HepG2 (cell line): ENCODE measurements around the gene TAS1R1. TPM values are rescaled to one million over a fixed set of nuclear protein-coding genes. Genes with fewer than 3 reads are reported as not detected.

Source experiments
- BCL6 ChIP-seq: IDR thresholded peaks from 2 replicates; pipeline ENCODE4 v1.6.1; 2016; ENCODE audit warnings: missing genetic modification reagents, missing compliant biosample characterization
- CBX5 ChIP-seq: sonication (generic); formaldehyde crosslinking; IDR thresholded peaks from 2 replicates; pipeline ENCODE4 v1.4.0; 2020; ENCODE audit warnings: missing genetic modification reagents, borderline replicate concordance
- CC2D1A ChIP-seq: sonication (generic); formaldehyde crosslinking; IDR thresholded peaks from 2 replicates; pipeline ENCODE4 v1.8.1; 2023; ENCODE audit warnings: mild to moderate bottlenecking, missing genetic modification reagents
- CCAR2 ChIP-seq: fragments of 200-400 bp; formaldehyde crosslinking; optimal IDR thresholded peaks from 2 replicates; pipeline ENCODE3; 2018; ENCODE audit warnings: low read depth, mild to moderate bottlenecking, low read length, moderate library complexity
- FOXC1 ChIP-seq: sonication (generic); formaldehyde crosslinking; IDR thresholded peaks from 2 replicates; pipeline ENCODE4 v1.8.0; 2022; ENCODE audit warnings: mild to moderate bottlenecking, missing genetic modification reagents, borderline replicate concordance
- FOXM1 ChIP-seq: sonication (generic); formaldehyde crosslinking; IDR thresholded peaks from 2 replicates; pipeline ENCODE4 v1.5.0; 2020; ENCODE audit warnings: missing genetic modification reagents
- NONO ChIP-seq, 2 experiments: fragments of 450-650 bp in 1 of 2; sonication (generic) in 1 of 2; formaldehyde crosslinking in 1 of 2; IDR thresholded peaks in 1 of 2; conservative IDR thresholded peaks in 1 of 2; 2 replicates each; pipeline versions ENCODE4 v1.6.1 to v1.8.0; 2017 to 2022; ENCODE audit warnings: mild to moderate bottlenecking in 1 of 2, missing genetic modification reagents in 1 of 2, moderate library complexity in 1 of 2
- PRDM10 ChIP-seq: sonication (generic); formaldehyde crosslinking; IDR thresholded peaks from 2 replicates; pipeline ENCODE4 v1.4.0; 2020; ENCODE audit warnings: low read depth, missing genetic modification reagents
- TOPORS ChIP-seq: sonication (generic); formaldehyde crosslinking; IDR thresholded peaks from 2 replicates; pipeline ENCODE4 v1.8.0; 2023; ENCODE audit warnings: mild to moderate bottlenecking, missing genetic modification reagents
- ZNF121 ChIP-seq: sonication (generic); formaldehyde crosslinking; IDR thresholded peaks from 2 replicates; pipeline ENCODE4 v1.5.0; 2020; ENCODE audit warnings: mild to moderate bottlenecking, missing genetic modification reagents
- ZNF33B ChIP-seq: sonication (generic); formaldehyde crosslinking; IDR thresholded peaks from 2 replicates; pipeline ENCODE4 v1.5.1; 2020; ENCODE audit warnings: mild to moderate bottlenecking, missing genetic modification reagents
- ZNF484 ChIP-seq: sonication (generic); formaldehyde crosslinking; IDR thresholded peaks from 2 replicates; pipeline ENCODE4 v1.5.1; 2020; ENCODE audit warnings: mild to moderate bottlenecking, low read depth, missing genetic modification reagents, borderline replicate concordance
- ZNF552 ChIP-seq: sonication (generic); formaldehyde crosslinking; IDR thresholded peaks from 2 replicates; pipeline ENCODE4 v1.9.0; 2022; ENCODE audit warnings: missing genetic modification reagents, mild to moderate bottlenecking, borderline replicate concordance
- ZNF674 ChIP-seq: sonication (generic); formaldehyde crosslinking; IDR thresholded peaks from 2 replicates; pipeline ENCODE4 v1.5.0; 2020; ENCODE audit warnings: low read depth, mild to moderate bottlenecking, missing genetic modification reagents
- ZNF678 ChIP-seq: sonication (generic); formaldehyde crosslinking; IDR thresholded peaks from 2 replicates; pipeline ENCODE4 v1.4.0; 2020; ENCODE audit warnings: mild to moderate bottlenecking, missing genetic modification reagents
- polyA plus RNA-seq, 8 experiments: library from polyadenylated mRNA; depleted of rRNA in 3 of 8; stranded (reverse) in 7 of 8; unstranded in 1 of 8; fragments of >200 nt; fragmentation: Illumina TruSeq in 4 of 8; extraction: Trizol in 4 of 8; gene quantifications; 2 replicates each; pipeline versions ENCODE4 v1.2.1 to v1.2.3, GENCODE V29; 2011 to 2016; ENCODE audit warnings: low read depth in 4 of 8, missing spikeins in 1 of 8, mixed read lengths in 1 of 8; ENCODE audit not compliant: insufficient read depth in 1 of 8
- total RNA-seq, 5 experiments: library from RNA; depleted of rRNA; stranded (reverse); fragments of >200 nt; fragmentation: Illumina TruSeq; extraction: Trizol; gene quantifications; 2 replicates each; pipeline ENCODE4 v1.2.3, GENCODE V29; 2016; ENCODE audit warnings: low read depth in 1 of 5
- TF ChIP-seq, protein P1 (sequence below): fragments of 450-650 bp; IDR thresholded peaks from 2 replicates; pipeline ENCODE4 v1.6.1; 2016
- TF ChIP-seq, protein P2 (sequence below): sonication (generic); formaldehyde crosslinking; IDR thresholded peaks from 2 replicates; pipeline ENCODE4 v1.8.0; 2022; ENCODE audit warnings: missing genetic modification reagents, mild to moderate bottlenecking, moderate library complexity, borderline replicate concordance
- TF ChIP-seq, protein P3 (sequence below): sonication (generic); formaldehyde crosslinking; IDR thresholded peaks from 2 replicates; pipeline ENCODE4 v1.5.0; 2020; ENCODE audit warnings: missing genetic modification reagents, mild to moderate bottlenecking, borderline replicate concordance
- TF ChIP-seq, protein P4 (sequence below): sonication (generic); formaldehyde crosslinking; IDR thresholded peaks from 2 replicates; pipeline ENCODE4 v1.5.1; 2020; ENCODE audit warnings: mild to moderate bottlenecking, missing genetic modification reagents, moderate library complexity

The TAS1R1 gene
- total and polyA plus RNA-seq, 2 of the 13 experiments (the other 11 are each of a cell fraction or from before 2014, with no cell fraction given) = 1.4 to 1.6 TPM

- TF ChIP-seq ZNF678 (CRISPR knock-in tag) (no peak), FOXC1 (CRISPR knock-in tag) (no peak), ZNF33B (CRISPR knock-in tag) (no peak), CC2D1A (CRISPR knock-in tag) (no peak), CCAR2 (no peak), ZNF121 (CRISPR knock-in tag) (no peak), CBX5 (CRISPR knock-in tag) (no peak), PRDM10 (CRISPR knock-in tag) (no peak), TOPORS (CRISPR knock-in tag) (no peak), BCL6 (peak; percentile 19; the same call in 1 of the 2 replicates), ZNF674 (CRISPR knock-in tag) (no peak), ZNF484 (CRISPR knock-in tag) (no peak), NONO (IDR thresholded peaks at IDR 0.05) (no peak), NONO (CRISPR knock-in tag; conservative IDR thresholded peaks at IDR 0.05) (peak; percentile 86), ZNF552 (no peak; the same call in 1 of the 2 replicates), FOXM1 (CRISPR knock-in tag) (no peak)
- TF ChIP-seq, protein P1, sequence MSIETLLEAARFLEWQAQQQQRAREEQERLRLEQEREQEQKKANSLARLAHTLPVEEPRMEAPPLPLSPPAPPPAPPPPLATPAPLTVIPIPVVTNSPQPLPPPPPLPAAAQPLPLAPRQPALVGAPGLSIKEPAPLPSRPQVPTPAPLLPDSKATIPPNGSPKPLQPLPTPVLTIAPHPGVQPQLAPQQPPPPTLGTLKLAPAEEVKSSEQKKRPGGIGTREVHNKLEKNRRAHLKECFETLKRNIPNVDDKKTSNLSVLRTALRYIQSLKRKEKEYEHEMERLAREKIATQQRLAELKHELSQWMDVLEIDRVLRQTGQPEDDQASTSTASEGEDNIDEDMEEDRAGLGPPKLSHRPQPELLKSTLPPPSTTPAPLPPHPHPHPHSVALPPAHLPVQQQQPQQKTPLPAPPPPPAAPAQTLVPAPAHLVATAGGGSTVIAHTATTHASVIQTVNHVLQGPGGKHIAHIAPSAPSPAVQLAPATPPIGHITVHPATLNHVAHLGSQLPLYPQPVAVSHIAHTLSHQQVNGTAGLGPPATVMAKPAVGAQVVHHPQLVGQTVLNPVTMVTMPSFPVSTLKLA = no peak
- TF ChIP-seq, protein P2, sequence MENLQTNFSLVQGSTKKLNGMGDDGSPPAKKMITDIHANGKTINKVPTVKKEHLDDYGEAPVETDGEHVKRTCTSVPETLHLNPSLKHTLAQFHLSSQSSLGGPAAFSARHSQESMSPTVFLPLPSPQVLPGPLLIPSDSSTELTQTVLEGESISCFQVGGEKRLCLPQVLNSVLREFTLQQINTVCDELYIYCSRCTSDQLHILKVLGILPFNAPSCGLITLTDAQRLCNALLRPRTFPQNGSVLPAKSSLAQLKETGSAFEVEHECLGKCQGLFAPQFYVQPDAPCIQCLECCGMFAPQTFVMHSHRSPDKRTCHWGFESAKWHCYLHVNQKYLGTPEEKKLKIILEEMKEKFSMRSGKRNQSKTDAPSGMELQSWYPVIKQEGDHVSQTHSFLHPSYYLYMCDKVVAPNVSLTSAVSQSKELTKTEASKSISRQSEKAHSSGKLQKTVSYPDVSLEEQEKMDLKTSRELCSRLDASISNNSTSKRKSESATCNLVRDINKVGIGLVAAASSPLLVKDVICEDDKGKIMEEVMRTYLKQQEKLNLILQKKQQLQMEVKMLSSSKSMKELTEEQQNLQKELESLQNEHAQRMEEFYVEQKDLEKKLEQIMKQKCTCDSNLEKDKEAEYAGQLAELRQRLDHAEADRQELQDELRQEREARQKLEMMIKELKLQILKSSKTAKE = no peak
- TF ChIP-seq, protein P3, sequence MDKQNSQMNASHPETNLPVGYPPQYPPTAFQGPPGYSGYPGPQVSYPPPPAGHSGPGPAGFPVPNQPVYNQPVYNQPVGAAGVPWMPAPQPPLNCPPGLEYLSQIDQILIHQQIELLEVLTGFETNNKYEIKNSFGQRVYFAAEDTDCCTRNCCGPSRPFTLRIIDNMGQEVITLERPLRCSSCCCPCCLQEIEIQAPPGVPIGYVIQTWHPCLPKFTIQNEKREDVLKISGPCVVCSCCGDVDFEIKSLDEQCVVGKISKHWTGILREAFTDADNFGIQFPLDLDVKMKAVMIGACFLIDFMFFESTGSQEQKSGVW (CRISPR knock-in tag) = no peak
- TF ChIP-seq, protein P4, sequence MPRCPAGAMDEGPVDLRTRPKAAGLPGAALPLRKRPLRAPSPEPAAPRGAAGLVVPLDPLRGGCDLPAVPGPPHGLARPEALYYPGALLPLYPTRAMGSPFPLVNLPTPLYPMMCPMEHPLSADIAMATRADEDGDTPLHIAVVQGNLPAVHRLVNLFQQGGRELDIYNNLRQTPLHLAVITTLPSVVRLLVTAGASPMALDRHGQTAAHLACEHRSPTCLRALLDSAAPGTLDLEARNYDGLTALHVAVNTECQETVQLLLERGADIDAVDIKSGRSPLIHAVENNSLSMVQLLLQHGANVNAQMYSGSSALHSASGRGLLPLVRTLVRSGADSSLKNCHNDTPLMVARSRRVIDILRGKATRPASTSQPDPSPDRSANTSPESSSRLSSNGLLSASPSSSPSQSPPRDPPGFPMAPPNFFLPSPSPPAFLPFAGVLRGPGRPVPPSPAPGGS = 0 out of 2 replicates have a peak, but pooled peaks have one; percentile 4
Measured at GRCh38 chr1:6624710-6625583, 69.8 kb downstream of the TAS1R1 start, which contains the start of gene THAP3 (continued).
